A549 (cell line): ENCODE measurements around the gene CNP. TPM values are rescaled to one million over a fixed set of nuclear protein-coding genes. Genes with fewer than 3 reads are reported as not detected.
A peak's percentile ranks its signal among the peaks of the same experiment; 100 is the strongest.

ENCODE experiments used
- ATAC-seq, 2 experiments: fragments of 200-7000 bp in 1 of 2; fragments of >200 bp in 1 of 2; cut with Nextera tagmentation in 1 of 2; cut with Tn5 transposase in 1 of 2; 3 replicates each; pipeline versions ENCODE4 v1.8.0 to v1.9.1; 2018 to 2020; ENCODE audit warnings: mild to moderate bottlenecking in 1 of 2, moderate library complexity in 1 of 2
- CTCF ChIA-PET: fragments of 300-600 bp; sonication (Branson Sonifier 250); formaldehyde crosslinking; extraction: SDS; loops from one replicate; lab custom pipeline; 2021; ENCODE audit warnings: antibody characterized with exemption, inconsistent platforms; lab: Yijun Ruan, JAX
- POLR2A ChIA-PET: fragments of 350-600 bp; formaldehyde crosslinking; extraction: SDS; loops from one replicate; lab custom pipeline; 2021; ENCODE audit warnings: antibody characterized with exemption, inconsistent platforms; lab: Yijun Ruan, JAX
- DNase-seq, 2 experiments: peaks; one replicate each; pipeline versions ENCODE4 v3.0.0 to v3.0.0-alpha.2; 2011 to 2016; ENCODE audit warnings: low read depth in 1 of 2, low spot score in 1 of 2
- FAIRE-seq: peaks from 2 replicates; lab custom pipeline; 2011; peaks lifted over from hg19 to GRCh38; lab: Jason Lieb, UNC
- H3K27ac ChIP-seq, 2 experiments: fragments of >200 bp; sonication (Bioruptor Twin); formaldehyde crosslinking; 3 replicates each; pipeline ENCODE4 v1.5.1; 2016 to 2017
- H3K4me1 ChIP-seq: fragments of >200 bp; sonication (Bioruptor Twin); formaldehyde crosslinking; 3 replicates; pipeline ENCODE4 v1.6.1; 2016
- H3K4me2 ChIP-seq: fragments of >200 bp; sonication (Bioruptor Twin); formaldehyde crosslinking; 3 replicates; pipeline ENCODE4 v1.6.1; 2016
- H3K4me3 ChIP-seq: fragments of >200 bp; sonication (Bioruptor Twin); formaldehyde crosslinking; 3 replicates; pipeline ENCODE4 v1.5.1; 2016
- H3K9me3 ChIP-seq: fragments of >200 bp; sonication (Bioruptor Twin); formaldehyde crosslinking; 3 replicates; pipeline ENCODE4 v1.6.1; 2016
- CBX2 ChIP-seq: fragments of 200-600 bp; sonication (generic); IDR thresholded peaks from 2 replicates; pipeline ENCODE4 v1.6.1; 2016; ENCODE audit warnings: low read depth, mild to moderate bottlenecking, borderline replicate concordance
- CHD2 ChIP-seq: fragments of 150-350 bp; IDR thresholded peaks from 2 replicates; pipeline ENCODE4 v1.6.1; 2014; ENCODE audit warnings: low read length; ENCODE audit not compliant: partially characterized antibody
- CTCF ChIP-seq: fragments of >200 bp; sonication (Bioruptor Twin); formaldehyde crosslinking; IDR thresholded peaks from 3 replicates; pipeline ENCODE4 v1.5.1; 2016
- ELK1 ChIP-seq: fragments of 150-350 bp; IDR thresholded peaks from 2 replicates; pipeline ENCODE4 v1.6.1; 2014; ENCODE audit warnings: low read depth, mild to moderate bottlenecking, low read length
- EP300 ChIP-seq, 2 experiments: fragments of >200 bp; sonication (Bioruptor Twin); formaldehyde crosslinking; IDR thresholded peaks; 2 replicates in 1 of 2; 3 replicates in 1 of 2; pipeline ENCODE4 v1.6.1; 2016 to 2017
- HMGXB4 ChIP-seq: fragments of 250-450 bp; sonication (Bioruptor Pico); IDR thresholded peaks from 2 replicates; pipeline ENCODE4 v1.5.0; 2021; ENCODE audit warnings: mild to moderate bottlenecking, moderate library complexity, borderline replicate concordance
- PBX3 ChIP-seq: IDR thresholded peaks from 2 replicates; pipeline ENCODE4 v1.6.1; 2012
- RAD21 ChIP-seq, 2 experiments: fragments of >200 bp in 1 of 2; sonication (Bioruptor Twin) in 1 of 2; formaldehyde crosslinking in 1 of 2; IDR thresholded peaks in 1 of 2; conservative IDR thresholded peaks in 1 of 2; 2 replicates in 1 of 2; 3 replicates in 1 of 2; pipeline ENCODE4 v1.6.1; 2012 to 2018; ENCODE audit warnings: inconsistent platforms in 1 of 2
- RCOR1 ChIP-seq: fragments of 150-350 bp; IDR thresholded peaks from 2 replicates; pipeline ENCODE4 v1.6.1; 2014; ENCODE audit warnings: antibody characterized with exemption, low read length, low read depth
- REST ChIP-seq: fragments of 200-600 bp; sonication (generic); IDR thresholded peaks from 2 replicates; pipeline ENCODE4 v1.6.1; 2016; ENCODE audit warnings: antibody characterized with exemption, mild to moderate bottlenecking, moderate library complexity
- ZNF302 ChIP-seq: fragments of 250-450 bp; sonication (Bioruptor Pico); IDR thresholded peaks from 2 replicates; pipeline ENCODE4 v1.9.0; 2021; ENCODE audit warnings: inconsistent platforms, mild to moderate bottlenecking, moderate library complexity
- WGBS: methylation state at CpG from one replicate; pipeline ENCODE4 v1.1.6; 2017; ENCODE audit errors: missing lambda C conversion rate; 5-methylcytosine and 5-hydroxymethylcytosine counted together
- polyA plus RNA-seq, 4 experiments: library from polyadenylated mRNA; depleted of rRNA in 3 of 4; stranded (reverse); fragments of >200 nt; fragmentation: RNase III in 1 of 4; extraction: RNeasy Plus Mini Kit Qiagen cat#74134 plus additional on column Dnase treatment in 1 of 4; gene quantifications; 2 replicates in 3 of 4; 3 replicates in 1 of 4; pipeline ENCODE4 v1.2.3, GENCODE V29; 2011 to 2017

Gene CNP
- polyA plus RNA-seq, 2 of the 4 experiments (the other 2 are of a cell fraction): 38.6 to 113 TPM

- 96% methylated on average over 1 of the region's 1 CpG for WGBS
- no peak for ATAC-seq
- no peak overlapping the region for H3K27ac ChIP-seq
- no peaks in the 10 kb centered on the region for H3K9me3 ChIP-seq
- DNase-seq: no peak
- TF ChIP-seq RCOR1 (no peak), ELK1 (no peak), HMGXB4 (CRISPR knock-in tag) (no peak), REST (no peak), PBX3 (no peak), CHD2 (no peak), CBX2 (no peak)
- H3K4me3 ChIP-seq: no peak overlapping the region
- ChIA-PET POLR2A (interaction anchor here (0.9 to 2.5 kb wide), 2 partner anchors 11 to 12 kb away, joined by 3 to 7 read pairs; partner anchors contain the start of gene DNAJC7), CTCF (interaction anchor here (0.6 to 6.5 kb wide), 8 partner anchors 8 to 114 kb away, joined by 3 to 70 read pairs (median 4); partner anchors contain the start of genes DNAJC7 and NKIRAS2)
- H3K4me1 ChIP-seq: peaks cover 52% of the 10 kb centered on the region
- H3K4me2 ChIP-seq: no peak overlapping the region
- no peak for FAIRE-seq
Observed at GRCh38 chr17:42005166-42005565, 38.6 kb downstream of the CNP start.

GRCh38 chr17:42009170-42009569 lies 42.6 kb downstream of the CNP start:
- peaks cover 43% of the 10 kb centered on the region for H3K4me1 ChIP-seq
- 86% methylated on average over 4 of the region's 4 CpGs for WGBS
- no peak overlapping the region for H3K4me2 ChIP-seq
- TF ChIP-seq ZNF302: no peak
- no peak for TF ChIP-seq EP300 (IDR thresholded peaks at IDR 0.05)
- TF ChIP-seq RAD21 (conservative IDR thresholded peaks at IDR 0.05 in 1 of 2, IDR thresholded peaks at IDR 0.05 in 1 of 2): peak in 1 of 2 experiments; percentile 41; a peak in 3 of 5 replicates
- TF ChIP-seq CTCF: peak; percentile 11; the same call in 1 of the 3 replicates
- FAIRE-seq (no peak), DNase-seq (peak in 1 of 2 experiments; percentile 51), ATAC-seq (peak; percentile 78 to 82; a peak in 5 of 6 replicates)
- POLR2A ChIA-PET: interaction anchor here (0.9 to 1.6 kb wide), 3 partner anchors 9 to 43 kb away, joined by 3 to 5 read pairs (median 3); partner anchors contain the start of genes CNP, DNAJC7 and NKIRAS2
- no peaks in the 10 kb centered on the region for H3K9me3 ChIP-seq
- no peak overlapping the region for H3K4me3 ChIP-seq
- CTCF ChIA-PET: interaction anchor here (0.6 to 1.9 kb wide), 11 partner anchors 11 to 92 kb away, joined by 3 to 13 read pairs (median 3); partner anchors contain the start of gene NKIRAS2
- H3K27ac ChIP-seq: no peak overlapping the region
